Lung (tissue), 12 donors: ENCODE measurements around the gene ARID5B. TPM values are rescaled to one million over a fixed set of nuclear protein-coding genes. Genes with fewer than 3 reads are reported as not detected.

Experiments used
- ATAC-seq: fragments of 200-7000 bp; cut with Tn5 transposase; one replicate; pipeline ENCODE4 v1.9.1; 2020; ENCODE audit warnings: moderate number of reproducible peaks; ENCODE audit not compliant: insufficient read depth, low FRiP score
- DNase-seq, 3 donors: peaks; one replicate each; pipeline ENCODE4 v3.0.0-alpha.2; 2013 to 2017
- H3K27ac ChIP-seq, 2 donors: one replicate each; pipeline ENCODE4 v1.5.1; 2013; ENCODE audit warnings: mild to moderate bottlenecking in 2 of 2, moderate library complexity in 2 of 2, control low read depth in 1 of 2, inconsistent platforms in 1 of 2, low read depth in 1 of 2, low read length in 1 of 2
- H3K27me3 ChIP-seq, 3 donors: one replicate each; pipeline ENCODE4 v1.5.1; 2013; ENCODE audit warnings: low read length in 2 of 3; ENCODE audit not compliant: control insufficient read depth in 3 of 3, insufficient read depth in 3 of 3
- H3K36me3 ChIP-seq, 4 donors: one replicate each; pipeline ENCODE4 v1.5.1; 2013; ENCODE audit warnings: low read length in 4 of 4, mild to moderate bottlenecking in 1 of 4, moderate library complexity in 1 of 4; ENCODE audit not compliant: control insufficient read depth in 4 of 4, insufficient read depth in 4 of 4
- H3K4me1 ChIP-seq, 5 donors: one replicate each; pipeline ENCODE4 v1.5.1; 2013; ENCODE audit warnings: low read length in 5 of 5, mild to moderate bottlenecking in 2 of 5, moderate library complexity in 1 of 5; ENCODE audit not compliant: control insufficient read depth in 5 of 5, insufficient read depth in 5 of 5
- H3K4me3 ChIP-seq: one replicate; pipeline ENCODE4 v1.5.1; 2013; ENCODE audit warnings: mild to moderate bottlenecking, control low read depth, moderate library complexity
- H3K9ac ChIP-seq, 2 donors: one replicate each; pipeline ENCODE4 v1.5.1; 2013; ENCODE audit warnings: low read length in 2 of 2, control low read depth in 1 of 2; ENCODE audit not compliant: insufficient read depth in 1 of 2
- H3K9me3 ChIP-seq, 4 donors: one replicate each; pipeline ENCODE4 v1.5.1; 2013; ENCODE audit warnings: low read length in 3 of 4, mild to moderate bottlenecking in 1 of 4, moderate library complexity in 1 of 4; ENCODE audit not compliant: control insufficient read depth in 4 of 4, insufficient read depth in 3 of 4
- CTCF ChIP-seq: IDR thresholded peaks from 2 replicates; pipeline ENCODE4 v1.5.1; 2012; ENCODE audit warnings: mild to moderate bottlenecking; ENCODE audit errors: control extremely low read depth, extremely low read depth
- WGBS, 2 donors: extraction: QIAGEN DNeasy Blood & Tissue Kit; methylation state at CpG; one replicate each; pipeline ENCODE4 v1.1.7; 2013; 5-methylcytosine and 5-hydroxymethylcytosine counted together
- polyA plus RNA-seq, 2 donors: library from polyadenylated mRNA; stranded (reverse); fragments of 200-250 nt; gene quantifications; one replicate each; pipeline ENCODE4 v1.2.1, GENCODE V29; 2013
- total RNA-seq, 2 donors: library from RNA; depleted of rRNA in 1 of 2; stranded (reverse); fragments of >200 nt in 1 of 2; gene quantifications; one replicate each; pipeline ENCODE4 v1.2.1, GENCODE V29; 2014 to 2021
- donor health status: control.
- donor health status: control.
- donor health status: Bipolar disorder and iron deficiency.
- donor health status: healthy.
- donor health status: DM: yes; HTN: yes; CAD: no.

The ARID5B gene
- total and polyA plus RNA-seq, 4 donors = 7.8 to 95.3 (median 22.0) TPM

- Histone ChIP-seq H3K9me3 (no peaks in the 10 kb centered on the region), H3K27me3 (no peaks in the 10 kb centered on the region), H3K4me1 (peaks cover 5 to 64% (median 51%) of the 10 kb centered on the region in 5 donors), H3K27ac (peak overlapping the region; percentile 6 to 99), H3K9ac (peak overlapping the region in 1 of 2 donors; percentile 98), H3K36me3 (peaks cover 0 to 30% (median 15%) of the 10 kb centered on the region in 4 donors), H3K4me3 (no peak overlapping the region)
- WGBS, 2 donors = 57 to 70% methylated on average over 5 of the region's 5 CpGs
- DNase-seq (peak in 2 of 3 donors; percentile 64 to 69), ATAC-seq (no peak)
- no peak for TF ChIP-seq CTCF
Measured at GRCh38 chr10:62050346-62050892, 148.9 kb downstream of the ARID5B start.

GRCh38 chr10:62050893-62051433 is 149.5 kb downstream of the ARID5B start:
- Histone ChIP-seq H3K4me1 (peaks cover 5 to 61% (median 48%) of the 10 kb centered on the region in 5 donors), H3K27ac (peak overlapping the region; percentile 6 to 99), H3K4me3 (no peak overlapping the region), H3K9ac (peak overlapping the region in 1 of 2 donors; percentile 98), H3K36me3 (peaks cover 0 to 30% (median 18%) of the 10 kb centered on the region in 4 donors), H3K9me3 (no peaks in the 10 kb centered on the region), H3K27me3 (no peaks in the 10 kb centered on the region)
- DNase-seq = peak in 1 of 3 donors; percentile 57
- no peak for ATAC-seq
- TF ChIP-seq CTCF = no peak
- 50 to 62% methylated on average over 9 of the region's 9 CpGs for WGBS, 2 donors

- peak overlapping the region in 1 of 2 donors; percentile 17 for H3K27ac ChIP-seq
- H3K9me3 ChIP-seq = no peaks in the 10 kb centered on the region
- peaks cover 8 to 62% (median 34%) of the 10 kb centered on the region in 5 donors for H3K4me1 ChIP-seq
- TF ChIP-seq CTCF = no peak
- ATAC-seq (no peak), DNase-seq (no peak)
- peaks cover 0 to 30% (median 19%) of the 10 kb centered on the region in 4 donors for H3K36me3 ChIP-seq
- H3K9ac ChIP-seq = no peak overlapping the region
- no peaks in the 10 kb centered on the region for H3K27me3 ChIP-seq
- H3K4me3 ChIP-seq = no peak overlapping the region
- 81 to 94% methylated on average over 4 of the region's 4 CpGs for WGBS, 2 donors
Measured at GRCh38 chr10:62052276-62052675, 150.8 kb downstream of the ARID5B start.

- Histone ChIP-seq H3K27ac (peak overlapping the region in 1 of 2 donors; percentile 72), H3K36me3 (peaks cover 1 to 30% (median 20%) of the 10 kb centered on the region in 4 donors), H3K4me1 (peaks cover 8 to 59% (median 37%) of the 10 kb centered on the region in 5 donors), H3K9me3 (no peaks in the 10 kb centered on the region), H3K4me3 (no peak overlapping the region), H3K27me3 (no peaks in the 10 kb centered on the region), H3K9ac (no peak overlapping the region)
- no peak for DNase-seq
- no peak for ATAC-seq
- WGBS, 2 donors = 28 to 58% methylated on average over 2 of the region's 2 CpGs
- TF ChIP-seq CTCF = no peak
Measured at GRCh38 chr10:62053860-62054259, 152.4 kb downstream of the ARID5B start.
